Large intestine (tissue), 3 donors: Measurements from ENCODE around the gene KCNH6. TPM values are rescaled to one million over a fixed set of nuclear protein-coding genes. Genes with fewer than 3 reads are reported as not detected.

ENCODE experiments used
- DNase-seq, 2 donors: peaks; one replicate each; pipeline versions ENCODE4 v3.0.0 to v3.0.0-alpha.2; 2013
- H3K27ac ChIP-seq: one replicate; pipeline ENCODE4 v1.5.1; 2013; ENCODE audit warnings: low read length
- H3K27me3 ChIP-seq: 2 replicates; pipeline ENCODE4 v1.6.1; 2013; ENCODE audit warnings: low read length; ENCODE audit not compliant: control insufficient read depth, insufficient read depth
- H3K36me3 ChIP-seq: 2 replicates; pipeline ENCODE4 v1.6.1; 2013; ENCODE audit warnings: low read length; ENCODE audit not compliant: control insufficient read depth, insufficient read depth
- H3K4me1 ChIP-seq: one replicate; pipeline ENCODE4 v1.6.1; 2013; ENCODE audit warnings: low read length; ENCODE audit not compliant: control insufficient read depth, insufficient read depth
- H3K4me3 ChIP-seq: one replicate; pipeline ENCODE4 v1.5.1; 2013; ENCODE audit warnings: low read length
- H3K9me3 ChIP-seq: one replicate; pipeline ENCODE4 v1.6.1; 2013; ENCODE audit warnings: mild to moderate bottlenecking, low read depth, low read length, moderate library complexity; ENCODE audit not compliant: control insufficient read depth
- WGBS: methylation state at CpG from one replicate; pipeline ENCODE4 v1.1.5; 2013; ENCODE audit warnings: low lambda C conversion rate; ENCODE audit not compliant: insufficient coverage; 5-methylcytosine and 5-hydroxymethylcytosine counted together
- polyA plus RNA-seq: library from polyadenylated mRNA; unstranded; fragments of 120-200 nt; gene quantifications from one replicate; pipeline ENCODE4 v1.2.1, GENCODE V29; 2013

KCNH6 gene
- polyA plus RNA-seq, 1 donor = 6.9 TPM

DNA sequence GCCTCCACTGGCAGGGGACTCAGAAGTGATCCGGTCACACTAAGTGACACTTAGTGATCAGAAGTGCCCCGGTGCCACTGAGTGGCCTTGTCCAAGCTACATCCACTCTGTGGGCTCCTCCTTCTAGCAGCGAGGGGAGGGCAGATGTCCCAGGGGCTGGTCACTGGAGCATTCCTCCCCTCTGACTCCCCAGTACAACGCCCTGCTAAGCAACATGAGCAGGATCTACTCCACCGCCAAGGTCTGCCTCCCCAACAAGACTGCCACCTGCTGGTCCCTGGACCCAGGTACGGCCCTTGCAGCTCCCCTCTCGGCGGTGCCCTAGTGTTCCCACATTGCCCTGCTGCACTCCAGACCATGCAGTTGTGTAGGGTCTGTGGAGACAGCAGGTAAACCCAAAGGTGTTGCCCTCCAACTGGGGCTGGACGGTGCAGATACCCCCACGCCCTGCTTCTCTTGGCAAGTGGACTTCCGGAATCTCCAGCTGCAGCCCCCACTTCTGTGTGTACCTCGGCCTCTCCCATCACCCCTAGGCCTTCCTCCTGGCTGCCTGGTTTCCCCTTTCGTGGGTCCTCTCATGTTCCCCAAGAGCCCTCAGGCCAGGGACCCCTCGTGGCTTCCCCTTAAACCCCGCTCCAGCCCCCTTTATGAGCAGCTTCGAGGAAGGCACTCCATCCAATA, 44.2 kb upstream of the KCNH6 start:
- peak; percentile 86 to 92 for DNase-seq
- peak overlapping the region; percentile 81 for H3K4me3 ChIP-seq
- H3K27ac ChIP-seq = peak overlapping the region; percentile 97
- peaks cover 13% of the 10 kb centered on the region for H3K27me3 ChIP-seq
- peaks cover 44% of the 10 kb centered on the region for H3K36me3 ChIP-seq
- H3K9me3 ChIP-seq = peaks cover 4% of the 10 kb centered on the region
- no CpG with 5 or more reads among the region's 16 CpGs for WGBS
- H3K4me1 ChIP-seq = peaks cover 47% of the 10 kb centered on the region

DNA sequence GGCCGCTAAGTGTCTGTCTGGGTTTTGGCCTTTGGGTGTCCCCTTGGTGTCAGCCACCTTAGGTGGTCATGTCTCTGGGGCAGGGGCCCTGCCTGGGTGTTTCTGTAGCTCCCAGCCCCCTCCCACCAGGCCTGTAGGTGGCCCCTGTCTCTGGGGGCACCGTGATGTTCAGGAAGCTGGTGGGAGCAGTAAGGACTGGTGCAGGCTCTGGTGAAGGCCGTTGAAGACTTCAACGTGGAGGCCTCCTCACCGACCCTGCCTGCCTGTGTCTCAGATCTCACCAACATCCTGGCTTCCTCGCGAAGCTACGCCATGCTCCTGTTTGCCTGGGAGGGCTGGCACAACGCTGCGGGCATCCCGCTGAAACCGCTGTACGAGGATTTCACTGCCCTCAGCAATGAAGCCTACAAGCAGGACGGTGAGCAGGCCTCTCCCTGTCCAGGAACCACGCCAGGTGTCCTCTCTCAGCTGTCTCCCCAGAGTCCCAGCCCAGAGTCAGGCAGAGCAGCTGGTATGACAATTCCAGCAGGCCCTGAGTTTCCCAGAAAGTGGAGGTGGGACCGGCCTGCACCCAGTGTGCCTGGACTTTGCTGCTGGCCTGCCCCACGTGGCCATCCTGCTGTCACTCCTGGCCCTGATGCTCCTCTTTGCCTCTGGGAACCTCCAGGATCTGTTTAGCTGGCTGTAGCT, 43.5 kb upstream of the KCNH6 start:
- Histone ChIP-seq H3K4me3 (no peak overlapping the region), H3K27me3 (peaks cover 13% of the 10 kb centered on the region), H3K9me3 (peaks cover 4% of the 10 kb centered on the region), H3K4me1 (peaks cover 40% of the 10 kb centered on the region), H3K27ac (no peak overlapping the region), H3K36me3 (peaks cover 51% of the 10 kb centered on the region)
- no CpG with 5 or more reads among the region's 17 CpGs for WGBS
- DNase-seq = no peak

DNA sequence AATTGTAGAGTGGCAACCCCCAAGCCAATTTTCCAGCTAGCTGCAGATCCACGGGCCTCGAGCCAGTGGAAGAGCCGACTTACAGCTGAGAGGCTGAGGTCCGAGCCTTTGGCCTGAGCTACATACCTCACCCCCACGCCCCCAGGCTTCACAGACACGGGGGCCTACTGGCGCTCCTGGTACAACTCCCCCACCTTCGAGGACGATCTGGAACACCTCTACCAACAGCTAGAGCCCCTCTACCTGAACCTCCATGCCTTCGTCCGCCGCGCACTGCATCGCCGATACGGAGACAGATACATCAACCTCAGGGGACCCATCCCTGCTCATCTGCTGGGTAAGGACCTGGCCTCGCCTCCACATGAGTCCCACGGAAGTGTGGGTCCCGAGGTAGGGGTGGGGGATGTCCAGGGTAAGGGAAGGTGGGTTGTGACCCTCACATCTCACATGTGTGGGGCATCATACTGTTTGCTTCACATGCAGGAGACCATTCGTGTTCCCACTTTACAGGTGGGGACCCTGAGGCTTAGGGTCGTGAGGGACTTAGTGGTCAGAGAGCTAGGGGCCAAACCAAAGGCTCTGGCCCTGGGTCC, 42.9 kb upstream of the KCNH6 start:
- peaks cover 57% of the 10 kb centered on the region for H3K36me3 ChIP-seq
- H3K9me3 ChIP-seq = peaks cover 4% of the 10 kb centered on the region
- WGBS = no CpG with 5 or more reads among the region's 21 CpGs
- H3K27ac ChIP-seq = no peak overlapping the region
- peaks cover 11% of the 10 kb centered on the region for H3K27me3 ChIP-seq
- H3K4me3 ChIP-seq = no peak overlapping the region
- DNase-seq = no peak
- peaks cover 34% of the 10 kb centered on the region for H3K4me1 ChIP-seq

DNA sequence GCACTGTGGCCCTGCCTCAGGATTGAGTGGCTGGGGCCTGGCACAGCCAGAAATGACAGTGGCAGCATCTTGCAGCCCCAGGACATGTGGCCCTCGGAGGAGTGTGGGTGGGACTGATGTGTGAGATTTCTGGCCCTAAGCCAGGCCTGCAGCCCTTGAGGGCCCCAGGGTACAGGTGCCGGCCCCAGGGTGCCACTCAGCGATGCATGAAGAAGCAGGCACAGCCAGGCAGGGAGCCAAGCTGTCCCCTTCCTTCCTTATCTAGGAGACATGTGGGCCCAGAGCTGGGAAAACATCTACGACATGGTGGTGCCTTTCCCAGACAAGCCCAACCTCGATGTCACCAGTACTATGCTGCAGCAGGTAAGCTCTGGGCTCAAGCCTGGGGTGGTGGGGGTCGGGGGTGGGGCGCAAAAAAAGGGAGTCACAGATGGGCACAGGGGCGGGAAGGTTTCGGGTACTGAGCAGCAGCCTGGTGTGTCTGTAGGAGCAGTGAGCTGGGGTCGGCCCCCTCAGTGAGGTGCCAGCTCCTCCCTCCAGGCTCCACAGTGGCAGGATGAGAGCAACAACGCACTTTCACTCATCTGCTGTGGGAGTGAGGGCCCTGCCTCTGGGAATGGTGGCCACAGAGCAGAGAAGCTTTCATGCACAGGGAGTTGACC, 42.2 kb upstream of the KCNH6 start:
- H3K36me3 ChIP-seq = peaks cover 58% of the 10 kb centered on the region
- no CpG with 5 or more reads among the region's 11 CpGs for WGBS
- no peak for DNase-seq
- H3K9me3 ChIP-seq = peaks cover 4% of the 10 kb centered on the region
- peaks cover 27% of the 10 kb centered on the region for H3K4me1 ChIP-seq
- H3K27ac ChIP-seq = no peak overlapping the region
- H3K27me3 ChIP-seq = peaks cover 8% of the 10 kb centered on the region
- H3K4me3 ChIP-seq = no peak overlapping the region

DNA sequence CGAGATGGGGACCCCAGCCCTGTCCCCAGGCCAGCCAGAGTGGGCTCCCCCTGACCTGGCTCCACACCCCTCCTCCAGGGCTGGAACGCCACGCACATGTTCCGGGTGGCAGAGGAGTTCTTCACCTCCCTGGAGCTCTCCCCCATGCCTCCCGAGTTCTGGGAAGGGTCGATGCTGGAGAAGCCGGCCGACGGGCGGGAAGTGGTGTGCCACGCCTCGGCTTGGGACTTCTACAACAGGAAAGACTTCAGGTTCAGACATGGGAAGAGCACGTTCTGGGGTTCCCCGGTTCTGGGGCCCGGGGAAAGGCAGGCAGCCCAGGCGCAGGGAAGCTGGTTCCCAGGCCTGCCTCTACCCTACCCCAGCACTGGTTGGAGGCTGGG, 41.7 kb upstream of the KCNH6 start:
- no peak for DNase-seq
- peaks cover 24% of the 10 kb centered on the region for H3K4me1 ChIP-seq
- H3K27me3 ChIP-seq = peaks cover 8% of the 10 kb centered on the region
- H3K27ac ChIP-seq = no peak overlapping the region
- peaks cover 63% of the 10 kb centered on the region for H3K36me3 ChIP-seq
- no peak overlapping the region for H3K4me3 ChIP-seq
- no CpG with 5 or more reads among the region's 16 CpGs for WGBS
- H3K9me3 ChIP-seq = peaks cover 4% of the 10 kb centered on the region

DNA sequence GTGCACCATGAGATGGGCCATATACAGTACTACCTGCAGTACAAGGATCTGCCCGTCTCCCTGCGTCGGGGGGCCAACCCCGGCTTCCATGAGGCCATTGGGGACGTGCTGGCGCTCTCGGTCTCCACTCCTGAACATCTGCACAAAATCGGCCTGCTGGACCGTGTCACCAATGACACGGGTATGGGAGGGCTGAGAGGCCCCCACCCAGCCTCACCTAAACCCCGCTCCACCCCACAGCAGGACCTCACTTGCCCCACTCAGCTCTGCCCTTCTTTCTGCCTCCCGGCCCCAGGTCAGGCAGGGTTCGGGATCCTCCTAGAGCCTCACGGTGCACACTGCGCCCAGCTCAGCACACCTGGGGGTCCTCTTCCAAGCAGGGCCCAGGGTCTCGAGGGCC, 40.6 kb upstream of the KCNH6 start:
- no peak for DNase-seq
- H3K4me1 ChIP-seq = peaks cover 24% of the 10 kb centered on the region
- peaks cover 7% of the 10 kb centered on the region for H3K27me3 ChIP-seq
- H3K4me3 ChIP-seq = no peak overlapping the region
- WGBS = no CpG with 5 or more reads among the region's 16 CpGs
- H3K27ac ChIP-seq = no peak overlapping the region
- peaks cover 2% of the 10 kb centered on the region for H3K9me3 ChIP-seq
- peaks cover 74% of the 10 kb centered on the region for H3K36me3 ChIP-seq

DNA sequence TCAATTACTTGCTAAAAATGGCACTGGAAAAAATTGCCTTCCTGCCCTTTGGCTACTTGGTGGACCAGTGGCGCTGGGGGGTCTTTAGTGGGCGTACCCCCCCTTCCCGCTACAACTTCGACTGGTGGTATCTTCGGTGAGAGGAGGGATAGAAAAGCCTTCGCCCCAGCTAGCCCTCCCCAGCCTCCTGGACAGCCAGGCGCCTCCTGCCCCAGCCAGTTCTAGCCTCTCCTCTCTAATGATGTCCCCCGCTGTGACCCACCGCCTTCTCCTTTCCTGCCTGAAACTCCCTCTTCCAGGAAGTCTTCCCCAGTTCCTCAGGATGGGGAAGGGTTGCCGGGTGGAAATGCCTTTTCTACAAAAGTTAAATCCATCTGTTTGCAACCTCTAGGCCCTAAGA, 40.1 kb upstream of the KCNH6 start:
- whole genome bisulfite sequencing = no CpG with 5 or more reads among the region's 10 CpGs
- peaks cover 24% of the 10 kb centered on the region for H3K4me1 ChIP-seq
- peaks cover 7% of the 10 kb centered on the region for H3K27me3 ChIP-seq
- no peaks in the 10 kb centered on the region for H3K9me3 ChIP-seq
- no peak overlapping the region for H3K4me3 ChIP-seq
- no peak overlapping the region for H3K27ac ChIP-seq
- DNase-seq = no peak
- H3K36me3 ChIP-seq = peaks cover 77% of the 10 kb centered on the region

DNA sequence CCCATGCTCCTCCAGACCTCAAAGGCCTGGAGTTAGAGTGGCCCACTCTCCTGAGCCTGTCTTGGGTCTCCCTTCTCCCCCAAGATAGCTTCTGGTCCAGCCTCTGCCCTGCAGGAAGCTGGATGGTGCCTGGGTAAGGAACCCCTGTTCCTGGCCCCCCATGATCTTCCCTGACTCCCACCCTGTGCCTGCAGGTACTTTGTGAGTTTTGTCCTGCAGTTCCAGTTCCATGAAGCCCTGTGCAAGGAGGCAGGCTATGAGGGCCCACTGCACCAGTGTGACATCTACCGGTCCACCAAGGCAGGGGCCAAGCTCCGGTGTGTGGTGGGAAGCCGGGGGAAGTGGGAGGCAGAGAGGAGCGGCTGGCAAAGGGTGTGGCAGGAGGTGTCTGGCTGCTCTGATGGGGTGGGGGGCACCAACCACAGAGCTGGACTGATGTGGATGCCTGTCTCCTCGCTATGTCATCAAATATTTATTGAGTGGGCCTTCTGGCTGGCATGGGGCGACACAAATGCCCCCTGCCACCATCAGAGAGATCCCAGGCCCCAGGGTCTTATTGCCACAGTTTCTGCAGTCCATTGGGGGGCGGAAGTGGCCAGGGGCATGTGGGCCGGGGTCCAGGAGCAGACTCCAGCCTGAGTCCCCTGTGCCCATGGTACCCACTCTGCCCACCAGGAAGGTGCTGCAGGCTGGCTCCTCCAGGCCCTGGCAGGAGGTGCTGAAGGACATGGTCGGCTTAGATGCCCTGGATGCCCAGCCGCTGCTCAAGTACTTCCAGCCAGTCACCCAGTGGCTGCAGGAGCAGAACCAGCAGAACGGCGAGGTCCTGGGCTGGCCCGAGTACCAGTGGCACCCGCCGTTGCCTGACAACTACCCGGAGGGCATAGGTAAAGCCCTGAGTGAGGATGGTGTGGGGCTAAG, 39.2 kb upstream of the KCNH6 start:
- no CpG with 5 or more reads among the region's 16 CpGs for WGBS
- no peaks in the 10 kb centered on the region for H3K9me3 ChIP-seq
- DNase-seq = no peak
- no peak overlapping the region for H3K4me3 ChIP-seq
- peaks cover 19% of the 10 kb centered on the region for H3K4me1 ChIP-seq
- H3K27ac ChIP-seq = no peak overlapping the region
- H3K27me3 ChIP-seq = no peaks in the 10 kb centered on the region
- peaks cover 85% of the 10 kb centered on the region for H3K36me3 ChIP-seq

DNA sequence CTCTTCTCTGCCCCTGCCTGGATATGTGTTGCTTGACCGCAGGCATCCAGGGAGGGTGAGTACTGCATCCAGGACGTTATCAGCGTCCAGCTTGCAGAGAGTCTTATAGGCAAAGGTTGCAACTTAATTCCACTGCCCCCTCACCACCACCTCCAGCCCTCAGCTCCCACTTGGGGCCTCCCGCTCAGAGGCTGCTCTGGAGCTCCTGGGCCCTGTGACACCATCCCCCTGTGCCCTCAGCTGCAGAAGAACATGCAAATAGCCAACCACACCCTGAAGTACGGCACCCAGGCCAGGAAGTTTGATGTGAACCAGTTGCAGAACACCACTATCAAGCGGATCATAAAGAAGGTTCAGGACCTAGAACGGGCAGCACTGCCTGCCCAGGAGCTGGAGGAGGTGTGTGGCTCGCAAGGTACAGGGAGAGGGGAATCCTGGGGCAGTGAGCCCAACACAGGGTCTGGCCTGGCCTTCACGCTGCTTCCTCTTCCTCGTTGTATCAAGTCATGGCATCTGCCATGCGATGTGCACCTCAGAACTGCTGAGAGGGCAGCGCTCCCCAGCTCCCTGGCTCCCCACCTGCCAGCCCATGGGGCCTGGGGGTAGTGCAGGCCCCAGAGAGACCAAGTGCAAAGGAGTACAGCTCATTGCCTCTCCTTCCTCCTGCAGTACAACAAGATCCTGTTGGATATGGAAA, 36.7 kb upstream of the KCNH6 start:
- Histone ChIP-seq H3K27me3 (no peaks in the 10 kb centered on the region), H3K36me3 (peaks cover 87% of the 10 kb centered on the region), H3K27ac (no peak overlapping the region), H3K4me3 (no peak overlapping the region), H3K9me3 (no peaks in the 10 kb centered on the region), H3K4me1 (no peaks in the 10 kb centered on the region)
- DNase-seq = no peak
- no CpG with 5 or more reads among the region's 12 CpGs for WGBS
